CD4-positive, alpha-beta T cell treated with Interleukin-6 for 4 hours (primary cell): ENCODE results near the gene CALCOCO2.
"Not testable (repeated sequence)": the region's sequence is repeated elsewhere in the genome, so short reads cannot be mapped to it uniquely, and the experiment has no call there.

Experiments
- DNase-seq: peaks from one replicate; pipeline ENCODE4 v3.0.0-alpha.2; 2020; ENCODE audit warnings: mixed read lengths

Gene CALCOCO2

DNA sequence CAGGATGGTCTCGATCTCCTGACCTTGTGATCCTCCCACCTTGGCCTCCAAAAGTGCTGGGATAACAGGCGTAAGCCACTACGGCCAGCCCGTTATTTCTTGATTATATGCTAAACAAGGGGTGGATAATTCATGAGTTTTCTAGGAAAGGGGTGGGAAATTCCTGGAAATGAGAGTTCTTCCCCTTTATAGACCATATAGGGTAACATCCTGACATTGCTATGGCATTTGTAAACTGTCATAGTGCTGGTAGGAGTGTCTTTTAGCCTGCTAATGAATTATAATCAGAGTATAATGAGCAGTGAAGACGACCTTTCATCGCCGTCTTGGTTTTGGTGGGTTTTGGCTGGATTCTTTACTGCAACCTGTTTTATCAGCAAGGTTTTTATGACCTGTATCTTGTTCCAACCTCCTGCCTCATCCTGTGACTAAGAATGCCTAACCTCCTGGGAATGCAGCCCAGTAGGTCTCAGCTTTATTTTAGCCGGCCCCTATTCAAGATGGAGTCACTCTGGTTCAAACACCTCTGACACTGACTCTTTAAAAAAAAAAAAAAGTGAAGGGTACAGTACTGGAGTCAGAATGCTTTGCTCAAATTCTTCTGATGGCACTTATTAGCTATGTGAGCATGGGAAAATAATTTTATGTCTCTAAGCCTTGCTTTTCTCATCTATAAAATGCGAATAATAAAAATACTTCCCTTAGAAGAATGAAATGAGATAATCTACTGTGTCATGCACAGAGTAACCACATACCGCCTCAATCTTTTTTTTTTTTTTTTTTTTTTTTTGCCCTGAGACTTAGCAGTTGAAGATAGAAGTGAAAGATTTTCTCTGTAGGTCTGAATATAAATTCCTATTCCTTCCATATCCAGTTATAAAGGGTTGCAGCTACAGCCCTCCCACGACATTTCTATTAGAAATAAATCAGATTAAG, 5.1 kb upstream of the CALCOCO2 start:
- DNase-seq: no peak

DNA sequence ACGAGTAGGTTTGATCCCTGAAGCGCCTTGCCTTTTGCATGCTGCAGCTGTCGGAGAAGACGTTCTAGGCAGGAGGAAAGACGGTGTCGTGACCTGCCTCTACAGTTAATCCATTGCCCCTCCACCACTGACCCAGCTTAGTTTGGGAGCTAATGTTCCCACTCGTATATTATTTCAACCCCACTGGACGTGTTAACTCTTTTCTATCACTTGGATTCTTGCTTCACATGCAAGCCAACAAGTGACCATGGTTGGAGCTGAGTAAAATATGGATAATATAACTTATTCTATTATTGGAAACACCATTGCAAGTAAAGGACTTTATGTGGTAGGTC, 681 bp downstream of the CALCOCO2 start:
- DNase-seq: no peak

DNA sequence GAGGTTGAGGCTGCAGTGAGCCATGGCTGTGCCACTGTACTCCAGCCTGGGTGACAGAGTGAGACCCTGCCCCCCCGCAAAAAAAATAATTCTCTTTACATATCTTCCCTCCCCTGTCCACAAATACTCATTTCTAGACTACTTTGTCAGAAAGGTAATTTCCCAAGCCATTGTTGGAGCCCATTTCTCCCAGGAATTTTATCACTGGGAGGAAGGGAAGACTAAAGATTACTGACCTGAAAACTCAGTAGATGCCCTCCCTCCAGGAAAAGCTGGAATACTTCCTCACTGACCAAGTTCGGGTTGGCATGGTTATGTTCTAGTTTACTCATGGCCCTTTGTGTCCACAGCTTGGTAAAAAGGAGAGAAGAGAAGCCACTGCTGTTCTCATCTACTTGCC, 4.1 kb downstream of the CALCOCO2 start:
- no peak for DNase-seq

DNA sequence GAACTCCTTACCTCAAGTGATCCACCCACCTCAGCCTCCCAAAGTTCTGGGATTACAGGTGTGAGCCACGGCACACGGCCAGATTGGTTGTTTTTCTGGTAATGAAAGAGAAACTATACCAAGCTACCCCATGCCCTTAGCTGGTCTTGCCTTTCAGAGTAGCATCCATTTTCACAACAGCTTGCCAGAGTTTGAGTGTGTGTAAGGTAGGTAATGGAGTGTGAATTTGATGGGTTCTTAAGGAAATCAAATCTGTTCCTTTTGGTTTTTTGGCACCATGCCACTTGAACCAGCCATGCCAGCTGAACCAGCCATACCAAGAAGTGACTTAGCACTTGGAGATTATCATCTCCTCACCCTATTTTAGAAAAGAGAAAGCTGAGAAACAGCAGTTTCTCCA, 5.1 kb downstream of the CALCOCO2 start:
- DNase-seq: peak; percentile 7

DNA sequence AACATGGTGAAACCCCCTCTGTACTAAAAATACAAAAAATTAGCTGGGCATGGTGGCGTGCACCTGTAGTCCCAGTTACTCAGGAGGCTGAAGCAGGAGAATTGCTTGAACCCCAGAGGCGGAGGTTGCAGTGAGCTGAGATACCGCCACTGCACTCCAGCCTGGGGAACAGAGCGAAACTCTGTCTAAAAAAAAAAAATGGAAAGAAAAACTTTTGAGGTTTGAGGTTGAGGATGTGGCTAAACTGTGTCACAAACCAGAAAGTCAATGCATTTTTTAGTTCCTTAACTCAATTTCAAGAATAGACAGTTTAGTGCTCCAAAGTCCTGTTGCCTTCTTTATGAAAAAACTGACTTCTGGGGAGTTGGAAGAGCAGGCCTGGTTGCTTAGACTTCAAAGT, 6.6 kb downstream of the CALCOCO2 start:
- peak; percentile 13 for DNase-seq

DNA sequence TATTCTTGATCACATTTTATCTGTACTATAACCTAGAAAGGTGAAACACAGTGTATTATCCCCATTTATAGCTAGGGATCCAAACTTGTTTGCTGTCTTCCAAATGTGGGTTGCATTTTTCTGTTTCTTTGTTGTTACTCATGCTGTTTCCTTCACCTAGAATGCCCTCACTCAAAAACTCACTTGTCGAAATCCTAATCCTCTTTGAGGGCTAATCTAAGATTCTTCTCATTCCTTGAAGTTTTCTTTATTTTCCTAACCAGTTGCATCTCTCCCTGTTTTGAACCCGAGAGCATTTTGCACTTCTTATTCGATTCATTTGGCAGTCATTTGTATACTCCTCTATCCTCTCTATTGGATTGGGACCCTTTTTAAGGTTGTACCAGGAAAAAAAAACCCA, 9.6 kb downstream of the CALCOCO2 start:
- no peak for DNase-seq

DNA sequence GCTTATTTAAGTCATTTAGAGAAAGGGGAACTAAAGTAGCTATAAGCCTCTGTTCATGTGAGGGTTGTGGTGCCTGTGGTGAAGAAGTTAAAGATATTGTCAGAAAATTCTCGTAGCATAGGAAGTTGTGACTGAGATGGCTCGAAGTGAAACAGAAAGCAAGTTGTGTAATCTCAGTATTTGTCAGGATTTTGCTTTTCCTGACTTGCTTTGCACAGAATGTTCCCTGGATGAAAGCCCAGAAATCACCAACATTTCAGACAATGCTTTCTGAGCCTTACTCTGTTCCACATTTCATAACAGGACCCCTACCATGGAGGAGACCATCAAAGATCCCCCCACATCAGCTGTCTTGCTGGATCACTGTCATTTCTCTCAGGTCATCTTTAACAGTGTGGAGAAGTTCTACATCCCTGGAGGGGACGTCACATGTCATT, 10.6 kb downstream of the CALCOCO2 start:
- peak; percentile 36 for DNase-seq

DNA sequence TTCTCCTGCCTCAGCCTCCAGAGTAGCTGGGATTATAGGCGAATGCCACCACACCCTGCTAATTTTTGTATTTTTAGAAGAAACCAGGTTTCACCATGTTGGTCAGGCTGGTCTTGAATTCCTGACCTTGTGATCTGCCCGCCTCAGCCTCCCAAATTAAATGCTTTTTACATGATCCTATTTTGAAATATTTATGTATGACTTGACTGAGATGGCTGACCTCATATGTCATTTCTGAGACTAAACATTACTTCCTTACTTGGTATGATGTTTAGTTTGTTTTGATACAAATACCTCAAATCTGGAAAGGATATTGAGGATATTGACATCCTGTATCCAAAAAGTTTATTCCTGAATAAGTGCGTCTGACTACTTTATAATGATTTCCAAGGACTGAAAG, 11.9 kb downstream of the CALCOCO2 start:
- DNase-seq: no peak

DNA sequence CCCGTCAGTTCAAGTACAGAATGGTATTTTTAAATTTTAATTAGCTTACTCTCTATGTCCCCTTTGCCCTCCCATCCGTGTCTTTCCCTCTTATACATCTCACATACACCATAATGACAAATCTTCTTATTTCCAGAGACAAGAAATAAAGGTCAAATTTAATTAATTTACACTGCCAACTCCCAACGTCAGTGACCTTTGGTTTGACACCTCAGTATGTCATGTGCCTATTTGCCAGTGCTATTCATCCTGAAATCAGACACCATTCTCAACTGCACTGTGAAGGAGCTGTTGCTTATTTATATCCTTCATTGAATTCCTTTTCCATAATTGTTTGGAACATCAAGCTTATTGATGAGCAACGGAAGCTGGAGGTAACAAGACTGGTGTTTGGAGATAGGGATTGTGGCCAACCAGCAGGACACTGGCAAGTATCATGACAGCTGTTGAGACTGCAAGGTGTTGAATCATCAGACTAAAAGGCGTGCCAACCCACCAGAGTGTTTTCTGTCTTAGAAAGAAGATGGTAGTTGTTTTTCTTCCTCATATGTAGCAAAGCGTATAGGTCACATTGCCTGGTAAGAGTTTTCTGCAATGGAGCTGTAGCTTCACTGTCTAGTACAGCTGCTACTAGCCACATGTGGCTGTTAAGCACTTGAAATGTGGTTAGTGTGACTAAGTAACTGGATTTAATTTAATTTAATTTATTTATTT, 12.5 kb downstream of the CALCOCO2 start:
- no peak for DNase-seq

DNA sequence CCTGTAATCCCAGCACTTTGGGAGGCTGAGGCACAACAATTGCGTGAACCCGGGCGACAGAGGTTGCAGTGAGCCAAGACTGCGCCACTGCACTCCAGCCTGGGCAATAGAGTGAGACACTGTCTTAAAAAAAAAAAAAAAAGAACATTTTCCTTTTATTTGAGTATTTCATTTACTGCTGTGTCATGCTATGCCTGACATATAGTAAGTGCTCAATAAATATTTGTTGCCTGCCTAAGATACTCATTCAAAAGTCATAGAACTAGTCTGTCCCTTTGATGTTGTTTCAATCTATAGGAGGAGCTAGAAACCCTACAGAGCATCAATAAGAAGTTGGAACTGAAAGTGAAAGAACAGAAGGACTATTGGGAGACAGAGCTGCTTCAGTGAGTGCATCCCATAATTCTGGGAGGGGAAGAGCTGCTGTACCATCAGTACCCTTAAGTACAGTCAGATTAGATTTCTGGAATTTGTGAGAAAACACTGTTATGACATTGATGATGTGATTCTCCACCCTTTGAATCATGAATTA, 20.0 kb downstream of the CALCOCO2 start:
- DNase-seq: no peak

DNA sequence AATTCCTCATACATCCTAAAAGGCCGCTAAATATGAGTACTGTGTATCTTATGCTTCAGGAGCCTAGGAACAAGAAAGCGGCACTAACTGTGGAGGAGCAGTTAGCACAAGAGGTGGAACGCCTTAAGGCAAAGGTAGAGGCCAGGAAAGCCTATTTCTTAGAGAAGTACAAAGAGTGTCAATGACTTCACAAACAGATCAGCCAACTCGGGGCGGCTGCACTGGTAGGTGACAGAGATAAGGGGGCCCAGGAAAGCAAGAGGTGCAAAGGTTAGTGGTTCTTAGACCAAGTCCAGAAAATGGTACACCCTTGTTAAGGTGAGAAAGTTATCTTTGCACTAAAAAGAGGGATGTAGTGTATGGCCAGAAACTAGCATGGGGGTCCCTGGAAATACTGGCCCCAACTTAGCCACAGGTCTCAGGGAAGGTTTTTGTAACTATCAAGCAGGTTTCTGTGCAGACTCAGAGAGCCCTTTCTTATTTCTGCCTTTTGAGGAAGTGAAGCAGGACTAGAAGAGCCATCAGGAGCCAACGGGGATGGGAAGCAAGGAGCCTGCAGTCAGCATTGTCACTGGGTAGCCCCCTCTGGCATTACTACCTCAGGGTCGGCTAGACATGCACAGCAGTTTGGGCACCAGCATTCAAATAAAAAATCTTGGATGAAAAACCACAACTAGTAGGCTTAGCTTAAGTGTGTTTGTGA, 24.1 kb downstream of the CALCOCO2 start:
- no peak for DNase-seq

DNA sequence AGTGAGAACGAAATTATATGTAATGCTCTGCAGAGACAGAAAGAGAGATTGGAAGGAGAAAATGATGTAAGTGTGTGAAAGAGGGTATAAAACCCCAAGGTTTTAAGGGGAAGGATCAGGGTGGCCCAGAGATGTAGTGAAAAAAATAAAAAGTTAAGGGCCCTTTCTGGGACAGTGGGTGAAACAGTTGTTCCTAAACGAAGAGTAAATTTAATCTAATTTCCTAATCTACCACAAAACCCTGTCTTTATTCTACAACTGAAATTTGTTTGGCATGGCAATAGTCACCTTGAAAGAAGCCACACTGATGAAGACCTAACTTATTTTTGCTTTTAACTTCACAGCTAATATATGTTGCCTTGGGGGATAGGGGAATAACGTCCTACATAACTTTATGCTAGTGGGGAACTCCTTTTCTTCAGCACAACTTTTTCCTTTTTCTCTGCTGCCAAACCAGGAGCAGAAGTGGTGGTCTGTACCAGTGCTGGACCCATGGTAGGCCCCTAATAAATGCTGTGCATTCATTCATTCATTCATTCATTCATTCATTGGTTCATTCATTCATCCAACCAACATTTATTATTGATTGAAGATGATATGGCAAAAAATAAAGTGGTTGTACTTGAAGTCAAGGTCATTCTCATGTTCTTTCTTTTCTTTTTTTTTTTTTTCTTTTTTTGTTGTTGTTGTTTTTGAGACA, 25.4 kb downstream of the CALCOCO2 start:
- no peak for DNase-seq

DNA sequence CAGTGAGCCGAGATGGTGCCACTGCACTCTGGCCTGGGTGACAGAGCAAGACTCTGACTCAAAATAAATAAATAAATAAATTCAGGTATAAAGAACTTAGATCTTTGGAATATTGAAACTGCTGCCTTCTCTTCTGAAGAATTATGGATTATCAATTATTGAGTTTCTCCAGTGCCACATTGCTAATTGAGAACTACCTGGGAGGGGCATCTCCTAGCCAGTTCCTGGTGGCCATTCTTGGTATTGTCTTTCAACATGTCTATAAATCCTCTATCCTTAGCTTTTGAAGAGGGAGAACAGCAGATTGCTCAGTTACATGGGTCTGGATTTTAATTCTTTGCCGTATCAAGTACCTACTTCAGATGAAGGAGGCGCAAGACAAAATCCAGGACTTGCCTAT, 29.2 kb downstream of the CALCOCO2 start:
- DNase-seq: no peak

DNA sequence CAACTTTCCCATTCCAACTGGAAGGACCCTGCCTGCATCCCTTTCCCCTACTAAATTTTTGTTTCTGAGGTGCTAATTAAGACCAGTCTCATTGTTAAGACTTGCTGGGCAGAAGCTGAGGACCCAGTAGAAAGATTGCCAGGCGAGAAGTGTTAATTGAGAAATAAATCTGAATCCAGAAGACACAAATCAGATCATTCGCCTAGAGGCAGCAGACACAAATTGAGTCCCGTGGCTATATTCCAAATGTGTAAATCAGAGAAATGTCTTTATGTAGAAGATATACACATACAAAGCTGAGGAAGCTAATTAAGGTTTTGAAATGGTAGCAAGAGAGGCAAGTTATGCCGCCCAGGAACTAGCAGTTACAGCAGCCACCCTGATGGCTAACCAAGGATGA, 29.6 kb downstream of the CALCOCO2 start:
- no peak for DNase-seq

DNA sequence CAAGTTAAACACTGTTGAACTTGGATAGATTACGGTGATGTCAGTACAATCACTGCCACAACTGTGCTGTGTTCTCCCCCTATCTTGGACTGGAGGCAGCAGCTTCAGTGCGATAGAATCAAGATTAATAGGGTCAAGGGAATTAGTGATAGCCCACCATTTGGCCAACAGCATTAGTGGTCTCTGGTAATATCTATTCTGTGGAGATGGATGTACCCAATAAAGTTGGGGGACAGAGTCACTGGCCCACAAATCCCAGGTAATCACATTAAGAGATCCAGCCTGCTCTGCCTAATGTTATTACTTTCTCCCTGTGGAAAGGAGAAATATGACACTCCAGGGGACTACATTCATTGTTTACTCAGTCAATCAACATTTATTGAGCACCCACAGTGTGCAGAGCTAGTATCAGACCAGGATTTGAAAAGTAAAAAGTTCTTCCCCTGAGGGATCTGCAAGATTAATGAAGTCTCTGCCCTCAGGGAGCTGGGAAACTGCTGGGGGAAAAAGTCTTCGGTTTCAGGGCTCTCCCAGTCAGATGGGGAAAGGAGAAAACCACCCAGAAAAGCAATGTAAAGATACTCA, 38.2 kb downstream of the CALCOCO2 start:
- DNase-seq: no peak

DNA sequence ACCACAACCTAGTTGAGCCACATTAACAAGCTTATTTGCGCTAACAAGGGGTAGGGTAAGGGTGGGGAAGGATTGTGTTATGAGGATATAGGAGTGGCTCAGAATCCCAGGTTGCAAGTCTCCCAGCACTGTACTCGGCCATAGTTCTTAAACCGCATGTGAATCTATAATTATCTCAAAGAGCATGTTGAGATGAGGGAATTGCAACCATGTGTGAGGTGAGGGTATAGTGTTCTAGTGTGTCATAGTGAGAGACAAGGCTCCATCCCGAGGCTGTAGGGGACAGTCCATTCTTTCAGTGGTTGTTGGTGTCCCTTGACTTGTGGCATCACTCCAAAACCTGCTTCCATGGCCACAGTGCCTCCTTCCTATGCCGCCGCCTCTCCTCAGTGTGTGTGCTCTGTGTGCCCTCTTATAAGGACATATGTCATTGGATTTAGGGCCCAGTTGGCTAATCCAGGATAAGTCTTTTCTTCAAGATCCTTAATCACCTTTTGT, 39.0 kb downstream of the CALCOCO2 start:
- no peak for DNase-seq

DNA sequence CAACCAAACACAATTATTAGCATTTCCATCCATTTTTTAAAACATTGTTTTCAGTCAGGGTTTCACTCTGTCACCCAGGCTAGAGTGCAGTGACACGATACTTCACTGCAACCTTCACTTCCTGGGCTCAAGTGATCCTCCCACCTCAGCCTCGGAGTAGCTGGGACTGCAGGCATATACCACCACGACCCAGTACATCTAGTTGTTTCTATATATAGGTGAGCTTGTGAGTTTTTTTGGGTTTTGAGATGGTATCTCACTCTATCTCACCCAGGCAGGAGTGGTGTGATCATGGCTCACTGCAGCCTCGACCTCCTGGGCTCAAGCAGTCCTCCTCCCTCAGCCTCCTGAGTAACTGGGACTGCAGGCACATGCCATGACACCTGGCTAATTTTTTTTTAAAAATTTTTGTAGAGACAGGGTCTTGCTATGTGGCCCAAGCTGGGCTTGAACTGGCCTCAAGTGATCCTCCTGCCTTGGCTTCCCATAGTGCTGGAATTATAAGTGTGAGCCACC, 40.3 kb downstream of the CALCOCO2 start:
- DNase-seq: no peak

DNA sequence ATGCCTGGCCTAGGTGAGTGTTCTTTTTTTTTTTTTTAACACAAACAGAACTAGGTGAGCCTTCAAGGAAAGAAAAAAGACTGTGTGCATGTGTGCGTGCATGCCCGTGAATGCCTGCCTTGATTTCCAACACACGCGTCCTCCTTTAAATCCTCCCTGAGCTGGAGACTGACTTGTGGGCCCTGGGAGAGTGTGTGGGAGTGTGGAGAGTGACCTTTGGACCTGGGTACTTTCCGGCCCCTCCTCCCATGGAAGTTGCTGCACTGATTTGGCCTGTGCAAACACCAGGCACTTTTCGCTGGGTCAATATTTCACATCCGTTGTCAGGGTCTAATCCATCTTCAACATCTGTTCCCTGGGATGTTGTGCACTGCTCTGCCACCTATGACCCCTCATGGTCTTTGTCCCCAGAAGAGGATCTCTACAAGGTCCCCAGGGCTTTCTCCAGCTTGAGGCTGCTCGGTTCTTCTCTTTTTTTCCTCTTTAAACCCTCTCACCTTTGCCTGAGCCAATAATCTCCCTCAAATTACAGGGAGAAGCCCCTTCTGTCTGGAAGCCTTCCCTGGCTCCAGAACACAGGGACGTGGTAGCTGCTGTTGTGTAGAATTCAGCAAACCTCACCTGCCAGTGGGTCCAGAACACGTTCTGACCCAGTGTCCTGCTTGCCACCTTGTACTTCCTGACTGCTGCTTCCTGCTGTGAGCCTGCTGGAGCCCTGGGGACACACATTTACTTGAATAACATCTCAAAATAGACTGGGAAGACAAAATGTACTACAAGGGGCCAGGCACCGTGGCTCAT, 40.9 kb downstream of the CALCOCO2 start:
- no peak for DNase-seq

DNA sequence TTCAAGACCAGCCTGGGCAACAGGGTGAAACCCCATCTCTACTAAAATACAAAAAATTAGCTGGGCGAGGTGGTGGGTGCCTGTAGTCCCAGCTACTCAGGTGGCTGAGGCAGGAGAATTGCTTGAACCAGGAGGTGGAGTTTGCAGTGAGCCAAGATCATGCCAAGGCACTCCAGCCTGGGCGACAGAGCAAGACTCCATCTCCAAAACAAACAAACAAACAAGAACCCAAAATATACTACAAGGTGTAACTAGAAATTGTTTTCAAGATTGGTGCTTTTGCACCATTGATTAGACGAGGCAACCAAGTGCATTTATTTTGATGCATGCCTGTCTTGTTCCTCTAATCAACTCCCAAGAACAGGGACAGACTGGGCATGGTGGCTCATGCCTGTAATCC, 41.6 kb downstream of the CALCOCO2 start:
- not testable (repeated sequence) for DNase-seq

DNA sequence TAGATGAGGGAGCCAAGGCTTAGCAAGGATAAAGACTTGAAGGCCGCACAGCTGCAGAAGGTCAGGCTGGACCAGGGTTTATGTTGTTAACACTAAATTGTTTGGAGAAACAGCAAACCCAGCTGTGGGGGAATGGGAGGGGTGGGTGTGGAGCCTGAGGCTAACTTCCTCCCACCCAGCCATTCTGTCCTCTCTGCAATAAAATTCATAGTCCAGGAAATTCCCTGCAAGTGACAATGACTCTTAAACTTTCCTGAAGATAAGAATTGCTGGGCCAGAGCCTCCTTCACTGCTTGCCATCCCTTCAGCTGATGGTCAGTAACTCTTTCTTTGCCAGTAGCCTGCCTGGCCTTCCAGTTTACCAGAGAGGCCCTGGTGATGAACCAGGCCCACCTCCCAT, 42.4 kb downstream of the CALCOCO2 start:
- no peak for DNase-seq
